ENCODE measurements around the gene KRTAP5-5. TPM values are rescaled to one million over a fixed set of nuclear protein-coding genes. Genes with fewer than 3 reads are reported as not detected.

The KRTAP5-5 gene
- total RNA-seq, 2 experiments from 2014 or later, result not detected

GRCh38 chr11:1608363-1608762 lies 21.2 kb upstream of the KRTAP5-5 start, which contains the start of gene KRTAP5-3:
Gene KRTAP5-3 (minus strand): TSS chr11:1608463. CDS start chr11:1608385, 78 bp downstream.
- H3K27me3 Mint-ChIP-seq (ENCODE audit: low read depth), result peaks cover 11% of the 10 kb centered on the region
- POLR2A ChIA-PET, result no interaction called here
- no peaks in the 10 kb centered on the region for H3K9me3 Mint-ChIP-seq (ENCODE audit: insufficient read depth)
- no peak within 1 kb of the TSS for H3K27ac Mint-ChIP-seq
- H3K4me3 Mint-ChIP-seq, result no peak within 1 kb of the TSS
- CTCF ChIA-PET, result no interaction called here
- no peak for DNase-seq
- no peaks in the 10 kb centered on the region for H3K36me3 Mint-ChIP-seq (ENCODE audit: low read depth)
- no peak for ATAC-seq
- no peaks in the 10 kb centered on the region for H3K4me1 Mint-ChIP-seq (ENCODE audit: low read depth)

DNA sequence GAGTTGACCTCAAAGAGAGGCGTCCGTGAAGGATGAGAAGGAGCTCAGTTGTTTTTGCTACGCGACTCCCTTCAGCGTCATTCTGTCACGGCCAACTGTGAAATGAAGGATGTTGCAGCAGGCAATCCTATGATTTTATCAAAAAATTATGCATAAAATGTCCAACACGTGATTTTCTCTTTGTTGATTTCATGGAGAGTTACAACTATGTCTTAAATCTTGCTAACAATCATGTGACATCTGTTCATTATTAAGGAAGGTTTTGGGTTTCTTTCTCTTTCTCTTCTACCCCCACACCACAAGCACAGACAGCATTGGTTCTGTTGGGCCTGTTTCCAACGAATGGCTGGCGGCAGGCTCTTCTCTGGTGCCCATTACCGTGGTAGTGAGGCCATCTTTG lies 11.3 kb upstream of the KRTAP5-5 start:
- Mint-ChIP-seq H3K27me3 (ENCODE audit: low read depth) (peaks cover 7% of the 10 kb centered on the region), H3K36me3 (ENCODE audit: low read depth) (no peaks in the 10 kb centered on the region), H3K4me3 (no peak overlapping the region), H3K27ac (no peak overlapping the region), H3K4me1 (ENCODE audit: low read depth) (no peaks in the 10 kb centered on the region), H3K9me3 (ENCODE audit: insufficient read depth) (no peaks in the 10 kb centered on the region)
- CTCF ChIA-PET, result interaction anchor here (2.0 to 2.2 kb wide), 2 partner anchors 22 to 72 kb away, joined by 6 to 8 read pairs; no protein-coding TSS in a partner anchor
- POLR2A ChIA-PET, result no interaction called here
- ATAC-seq (no peak), DNase-seq (no peak)

GRCh38 chr11:1619449-1619848 lies 10.1 kb upstream of the KRTAP5-5 start:
- Mint-ChIP-seq H3K27me3 (ENCODE audit: low read depth) (peaks cover 11% of the 10 kb centered on the region), H3K27ac (no peak overlapping the region), H3K4me3 (no peak overlapping the region), H3K36me3 (ENCODE audit: low read depth) (no peaks in the 10 kb centered on the region), H3K9me3 (ENCODE audit: insufficient read depth) (no peaks in the 10 kb centered on the region), H3K4me1 (ENCODE audit: low read depth) (no peaks in the 10 kb centered on the region)
- ATAC-seq (peak; percentile 39), DNase-seq (no peak)
- CTCF ChIA-PET, result interaction anchor here (0.8 to 2.0 kb wide), 3 partner anchors 21 to 862 kb away, joined by 3 to 8 read pairs (median 4); no protein-coding TSS in a partner anchor
- POLR2A ChIA-PET, result interaction anchor here (0.6 kb wide), 1 partner anchor 517 kb away, joined by 3 read pairs; no protein-coding TSS in a partner anchor

- H3K4me1 Mint-ChIP-seq (ENCODE audit: low read depth), result no peaks in the 10 kb centered on the region
- H3K27me3 Mint-ChIP-seq (ENCODE audit: low read depth), result peaks cover 8% of the 10 kb centered on the region
- ATAC-seq, result no peak
- no peak within 1 kb of the TSS for H3K27ac Mint-ChIP-seq
- CTCF ChIA-PET, result interaction anchor here (0.7 kb wide), 1 partner anchor 247 kb away, joined by 3 read pairs; no protein-coding TSS in a partner anchor
- POLR2A ChIA-PET, result no interaction called here
- no peaks in the 10 kb centered on the region for H3K36me3 Mint-ChIP-seq (ENCODE audit: low read depth)
- H3K9me3 Mint-ChIP-seq (ENCODE audit: insufficient read depth), result no peaks in the 10 kb centered on the region
- DNase-seq, result no peak
- H3K4me3 Mint-ChIP-seq, result no peak within 1 kb of the TSS
Observed at GRCh38 chr11:1622086-1622485, 7.5 kb upstream of the KRTAP5-5 start, which contains the start of gene KRTAP5-4. Gene KRTAP5-4 (minus strand): TSS chr11:1622138. CDS start chr11:1622093, 45 bp downstream.

GRCh38 chr11:1623716-1624115 lies 5.9 kb upstream of the KRTAP5-5 start:
- ATAC-seq (no peak), DNase-seq (no peak)
- Mint-ChIP-seq H3K27me3 (ENCODE audit: low read depth) (peaks cover 11% of the 10 kb centered on the region), H3K36me3 (ENCODE audit: low read depth) (no peaks in the 10 kb centered on the region), H3K27ac (no peak overlapping the region), H3K4me3 (no peak overlapping the region), H3K9me3 (ENCODE audit: insufficient read depth) (no peaks in the 10 kb centered on the region), H3K4me1 (ENCODE audit: low read depth) (no peaks in the 10 kb centered on the region)
- CTCF ChIA-PET, result interaction anchor here (1.1 to 1.2 kb wide), 2 partner anchors 17 to 29 kb away, joined by 3 to 6 read pairs; no protein-coding TSS in a partner anchor
- POLR2A ChIA-PET, result no interaction called here

GRCh38 chr11:1624621-1625020 lies 5.0 kb upstream of the KRTAP5-5 start:
- CTCF ChIA-PET, result interaction anchor here (1.1 to 1.2 kb wide), 2 partner anchors 16 to 28 kb away, joined by 3 to 6 read pairs; no protein-coding TSS in a partner anchor

GRCh38 chr11:1625541-1625940 lies 4.0 kb upstream of the KRTAP5-5 start:
- DNase-seq, result no peak
- H3K27me3 Mint-ChIP-seq (ENCODE audit: low read depth), result peaks cover 9% of the 10 kb centered on the region
- H3K27ac Mint-ChIP-seq, result no peak overlapping the region
- H3K4me3 Mint-ChIP-seq, result no peak overlapping the region
- ChIA-PET CTCF (interaction anchor here (1.0 to 1.1 kb wide), 2 partner anchors 27 to 79 kb away, joined by 3 to 5 read pairs; no protein-coding TSS in a partner anchor), POLR2A (no interaction called here)
- H3K4me1 Mint-ChIP-seq (ENCODE audit: low read depth), result no peaks in the 10 kb centered on the region
- no peaks in the 10 kb centered on the region for H3K36me3 Mint-ChIP-seq (ENCODE audit: low read depth)
- H3K9me3 Mint-ChIP-seq (ENCODE audit: insufficient read depth), result no peaks in the 10 kb centered on the region
- ATAC-seq, result no peak

More at GRCh38 chr11:1624621-1625020, 5.0 kb upstream of the KRTAP5-5 start:
- Mint-ChIP-seq H3K27me3 (ENCODE audit: low read depth) (peaks cover 11% of the 10 kb centered on the region), H3K4me1 (ENCODE audit: low read depth) (no peaks in the 10 kb centered on the region), H3K4me3 (no peak overlapping the region), H3K36me3 (ENCODE audit: low read depth) (no peaks in the 10 kb centered on the region), H3K27ac (no peak overlapping the region), H3K9me3 (ENCODE audit: insufficient read depth) (no peaks in the 10 kb centered on the region)
- no peak for DNase-seq
- no peak for ATAC-seq
- POLR2A ChIA-PET, result no interaction called here

- H3K4me1 Mint-ChIP-seq (ENCODE audit: low read depth), result no peaks in the 10 kb centered on the region
- peaks cover 16% of the 10 kb centered on the region for H3K27me3 Mint-ChIP-seq (ENCODE audit: low read depth)
- no peak overlapping the region for H3K27ac Mint-ChIP-seq
- no peak overlapping the region for H3K4me3 Mint-ChIP-seq
- ATAC-seq, result peak; percentile 97
- no peaks in the 10 kb centered on the region for H3K9me3 Mint-ChIP-seq (ENCODE audit: insufficient read depth)
- H3K36me3 Mint-ChIP-seq (ENCODE audit: low read depth), result no peaks in the 10 kb centered on the region
- peak; percentile 65 for DNase-seq
- ChIA-PET CTCF (interaction anchor here (1.0 to 1.8 kb wide), 5 partner anchors 9 to 34 kb away, joined by 3 to 7 read pairs (median 3); no protein-coding TSS in a partner anchor), POLR2A (no interaction called here)
Observed at GRCh38 chr11:1628506-1629325, 859 bp upstream of the KRTAP5-5 start.

- Mint-ChIP-seq H3K36me3 (ENCODE audit: low read depth) (no peaks in the 10 kb centered on the region), H3K9me3 (ENCODE audit: insufficient read depth) (no peaks in the 10 kb centered on the region), H3K27me3 (ENCODE audit: low read depth) (peaks cover 13% of the 10 kb centered on the region), H3K4me1 (ENCODE audit: low read depth) (no peaks in the 10 kb centered on the region), H3K4me3 (no peak overlapping the region), H3K27ac (no peak overlapping the region)
- ATAC-seq, result no peak
- DNase-seq, result no peak
- POLR2A ChIA-PET, result no interaction called here
- CTCF ChIA-PET, result interaction anchor here (0.8 to 2.2 kb wide), 4 partner anchors 11 to 83 kb away, joined by 4 to 12 read pairs (median 9); no protein-coding TSS in a partner anchor
Observed at GRCh38 chr11:1630271-1630670, 696 bp downstream of the KRTAP5-5 start.

GRCh38 chr11:1631066-1631568 lies 1.5 kb downstream of the KRTAP5-5 start:
- DNase-seq (no peak), ATAC-seq (no peak)
- POLR2A ChIA-PET, result no interaction called here
- Mint-ChIP-seq H3K27ac (no peak overlapping the region), H3K4me1 (ENCODE audit: low read depth) (no peaks in the 10 kb centered on the region), H3K36me3 (ENCODE audit: low read depth) (no peaks in the 10 kb centered on the region), H3K4me3 (no peak overlapping the region), H3K9me3 (ENCODE audit: insufficient read depth) (no peaks in the 10 kb centered on the region), H3K27me3 (ENCODE audit: low read depth) (peaks cover 14% of the 10 kb centered on the region)
- CTCF ChIA-PET, result interaction anchor here (0.8 to 2.2 kb wide), 6 partner anchors 8 to 84 kb away, joined by 3 to 12 read pairs (median 6); no protein-coding TSS in a partner anchor

- no peaks in the 10 kb centered on the region for H3K9me3 Mint-ChIP-seq (ENCODE audit: insufficient read depth)
- H3K4me1 Mint-ChIP-seq (ENCODE audit: low read depth), result no peaks in the 10 kb centered on the region
- ATAC-seq (no peak), DNase-seq (no peak)
- H3K27me3 Mint-ChIP-seq (ENCODE audit: low read depth), result peaks cover 12% of the 10 kb centered on the region
- no peaks in the 10 kb centered on the region for H3K36me3 Mint-ChIP-seq (ENCODE audit: low read depth)
- ChIA-PET CTCF (interaction anchor here (2.1 to 2.2 kb wide), 2 partner anchors 9 to 21 kb away, joined by 9 to 12 read pairs; no protein-coding TSS in a partner anchor), POLR2A (no interaction called here)
- H3K4me3 Mint-ChIP-seq, result no peak overlapping the region
- no peak overlapping the region for H3K27ac Mint-ChIP-seq
Observed at GRCh38 chr11:1632053-1632714, 2.6 kb downstream of the KRTAP5-5 start.

Data from activated CD8-positive, alpha-beta T cell treated with anti-CD3 and anti-CD28 coated beads, Interleukin-2, amount 10 ng/mL, durations not matched to agents 7 days and 5 days (primary cell).